M059J (cell line): ENCODE results near the gene XYLT2. TPM values are rescaled to one million over a fixed set of nuclear protein-coding genes. Genes with fewer than 3 reads are reported as not detected.

ENCODE experiments used
- DNase-seq: peaks from one replicate; pipeline ENCODE4 v3.0.0-alpha.2; 2012; ENCODE audit warnings: low read depth
- total RNA-seq: library from RNA; depleted of rRNA; stranded (reverse); fragments of >200 nt; shearing (Covaris generic); gene quantifications from 2 replicates; pipeline ENCODE4 v1.2.3, GENCODE V29; 2014

The XYLT2 gene
- total RNA-seq, 1 experiment from 2014 or later, result 37.4 TPM

- DNase-seq, result peak; percentile 45
Measured at GRCh38 chr17:50363217-50364060, 17.5 kb downstream of the XYLT2 start.

GRCh38 chr17:50364061-50364458 lies 18.1 kb downstream of the XYLT2 start:
- DNase-seq, result no peak

DNA sequence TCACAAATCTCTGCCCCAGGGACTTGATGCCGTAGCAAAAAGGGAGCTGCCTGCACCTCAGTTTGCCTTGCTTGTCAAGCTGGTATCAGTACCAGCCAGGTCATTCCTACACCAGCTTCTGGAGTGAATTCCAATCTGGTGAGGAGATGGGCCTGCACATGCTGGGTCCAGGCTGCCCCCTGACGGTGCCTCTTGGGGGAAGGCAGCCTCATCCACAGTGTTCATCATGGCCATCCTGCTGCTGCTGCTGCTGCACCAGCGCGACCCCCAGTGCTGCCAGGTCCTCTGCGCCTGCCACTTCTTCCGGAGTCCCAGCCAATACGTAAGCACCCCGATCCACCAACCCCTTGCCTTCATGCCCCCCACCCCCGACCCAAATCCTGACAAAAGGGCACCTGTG lies 18.8 kb downstream of the XYLT2 start:
- DNase-seq, result peak; percentile 41

- no peak for DNase-seq
Measured at GRCh38 chr17:50365165-50365564, 19.2 kb downstream of the XYLT2 start.

GRCh38 chr17:50365649-50366393 lies 19.9 kb downstream of the XYLT2 start:
- DNase-seq, result no peak

GRCh38 chr17:50367401-50367800 lies 21.5 kb downstream of the XYLT2 start:
- DNase-seq, result no peak

DNA sequence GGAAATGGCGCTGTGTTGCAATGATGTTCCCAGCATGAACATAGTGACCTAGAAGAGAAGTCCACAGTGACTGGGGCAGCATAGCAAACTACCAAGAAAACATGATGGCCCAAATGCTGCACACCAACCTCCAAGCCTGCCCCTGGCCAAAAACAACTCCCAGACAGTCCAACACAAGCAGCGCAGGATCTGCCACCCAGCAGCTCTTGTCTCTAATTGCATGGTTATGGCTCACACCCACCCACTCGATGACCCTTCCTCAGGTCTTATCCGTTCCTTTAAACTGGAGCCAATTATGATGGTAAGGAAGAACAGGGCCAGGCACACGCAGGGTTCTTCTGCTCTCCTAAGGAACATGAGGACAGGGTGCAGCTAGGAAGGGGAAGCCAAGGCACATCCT lies 24.1 kb downstream of the XYLT2 start:
- no peak for DNase-seq

GRCh38 chr17:50371526-50371925 lies 25.6 kb downstream of the XYLT2 start:
- no peak for DNase-seq

DNA sequence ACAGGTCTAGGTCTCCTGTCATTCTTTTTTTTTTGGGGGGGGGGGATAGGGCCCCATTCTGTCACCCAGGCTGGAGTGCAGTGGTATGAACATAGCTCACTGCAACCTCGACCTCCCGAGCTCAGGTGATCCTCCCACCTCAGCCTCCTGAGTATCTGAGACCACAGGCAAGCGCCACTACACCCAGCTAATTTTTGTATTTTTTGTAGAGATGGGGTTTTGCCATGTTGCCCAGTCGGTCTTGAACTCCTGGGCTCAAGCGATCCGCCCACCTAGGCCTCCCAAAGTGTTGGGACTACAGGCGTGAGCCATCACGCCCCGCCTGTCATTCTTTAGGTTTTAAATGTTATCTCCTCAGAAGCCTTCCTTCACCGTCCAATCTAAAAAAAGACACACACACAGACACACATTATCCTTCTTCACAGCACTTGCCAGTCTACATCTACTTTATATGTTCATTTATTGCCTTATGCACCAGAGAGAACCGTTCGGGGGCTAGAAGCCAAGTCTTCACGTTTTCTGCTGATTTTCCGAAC lies 26.4 kb downstream of the XYLT2 start:
- no peak for DNase-seq

DNA sequence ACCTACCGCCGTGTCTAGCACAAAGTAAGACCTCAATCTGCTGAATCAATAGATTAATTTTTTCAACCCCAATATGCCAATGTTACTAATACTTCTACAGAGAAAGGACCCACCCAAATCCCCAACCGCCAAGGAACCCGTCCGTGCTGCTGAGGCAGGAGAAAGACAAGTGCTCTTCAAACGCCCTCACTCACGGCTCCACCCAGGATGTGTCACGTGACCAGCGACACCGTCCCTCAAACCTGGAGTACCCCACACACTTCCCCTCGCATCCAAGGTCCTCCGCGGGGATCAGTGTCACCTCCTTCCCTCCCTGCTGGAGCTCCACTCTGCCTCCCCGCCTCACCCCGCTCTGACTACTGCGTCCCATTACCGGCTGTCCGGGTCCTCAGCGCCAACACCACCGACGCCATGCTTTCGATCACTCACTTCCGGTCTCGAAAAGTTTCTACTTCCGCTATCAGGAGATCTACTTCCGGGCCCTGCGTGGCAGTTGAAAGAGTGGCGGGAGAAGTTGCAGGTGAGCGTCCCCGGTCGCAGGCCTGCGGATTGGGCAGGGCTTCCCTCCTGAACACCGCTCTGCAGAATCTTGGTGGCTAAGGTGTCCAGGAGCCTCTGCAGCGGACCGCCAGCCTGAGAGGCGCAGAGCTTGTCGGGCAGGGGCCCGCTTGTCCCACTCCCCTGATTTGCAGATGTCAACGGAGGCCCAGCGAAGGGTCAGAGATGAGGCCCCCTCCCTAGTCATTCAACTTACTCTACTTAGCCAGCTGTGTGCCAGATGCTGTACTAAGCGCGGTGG lies 27.0 kb downstream of the XYLT2 start, which contains the start of the genes EME1 and MRPL27:
Gene EME1, plus strand, starts transcription at position 472 of the 799 bp plus-strand sequence. CDS start 1,980 bp downstream, outside the sequence.
Gene MRPL27, minus strand, starts transcription at position 427 of the 799 bp plus-strand sequence. Its CDS starts 14 bp downstream, at position 413.
- DNase-seq, result peak; percentile 88

DNA sequence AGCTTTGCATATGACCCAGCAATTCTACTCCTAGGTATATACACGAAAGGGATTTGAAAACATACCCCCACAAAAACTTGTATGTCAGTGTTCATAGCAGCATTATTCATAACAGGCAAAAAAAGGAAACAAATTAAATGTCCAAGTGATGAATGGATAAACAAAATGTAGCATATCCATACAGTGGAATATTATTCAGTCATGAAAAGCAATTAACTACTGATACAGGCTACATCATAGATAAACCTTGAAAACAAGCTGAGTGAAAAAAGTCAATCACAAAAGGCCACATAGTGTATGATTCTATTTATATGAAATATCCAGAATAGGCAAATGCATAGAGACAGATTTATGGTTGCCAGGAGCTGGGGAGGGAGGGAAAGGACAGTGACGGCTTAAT lies 27.8 kb downstream of the XYLT2 start:
- DNase-seq, result no peak

DNA sequence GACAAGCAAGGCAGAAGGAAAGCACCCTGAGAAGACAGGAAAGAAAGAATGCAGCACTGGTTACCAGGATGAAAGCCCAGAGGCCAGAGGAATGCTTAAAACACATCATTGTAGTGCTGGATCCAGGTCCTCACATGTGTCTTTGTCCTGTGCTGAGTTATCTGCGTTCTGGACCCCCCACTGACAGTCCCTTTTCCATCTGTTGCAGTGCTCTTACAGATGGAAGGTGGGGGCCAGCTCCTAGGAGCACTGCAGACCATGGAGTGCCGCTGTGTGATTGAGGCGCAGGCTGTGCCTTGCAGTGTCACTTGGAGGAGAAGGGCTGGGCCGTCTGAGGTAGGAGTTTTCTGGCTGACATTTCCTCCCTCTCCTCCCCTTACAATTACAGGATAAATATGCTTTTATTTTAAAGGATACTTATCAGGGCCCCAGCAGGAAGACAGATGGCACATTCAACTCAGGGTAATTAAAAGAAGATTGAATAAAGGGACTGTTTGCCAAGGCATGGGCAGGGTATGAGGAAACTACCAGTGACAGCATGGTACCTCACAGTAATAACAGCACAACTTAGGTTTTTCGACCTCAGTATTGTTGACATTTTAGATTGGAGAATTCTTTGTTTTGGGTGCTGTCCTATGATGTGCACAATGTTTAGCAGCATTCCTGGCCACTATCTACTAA lies 30.1 kb downstream of the XYLT2 start:
- no peak for DNase-seq

- DNase-seq, result no peak
Measured at GRCh38 chr17:50379351-50380132, 33.6 kb downstream of the XYLT2 start.

DNA sequence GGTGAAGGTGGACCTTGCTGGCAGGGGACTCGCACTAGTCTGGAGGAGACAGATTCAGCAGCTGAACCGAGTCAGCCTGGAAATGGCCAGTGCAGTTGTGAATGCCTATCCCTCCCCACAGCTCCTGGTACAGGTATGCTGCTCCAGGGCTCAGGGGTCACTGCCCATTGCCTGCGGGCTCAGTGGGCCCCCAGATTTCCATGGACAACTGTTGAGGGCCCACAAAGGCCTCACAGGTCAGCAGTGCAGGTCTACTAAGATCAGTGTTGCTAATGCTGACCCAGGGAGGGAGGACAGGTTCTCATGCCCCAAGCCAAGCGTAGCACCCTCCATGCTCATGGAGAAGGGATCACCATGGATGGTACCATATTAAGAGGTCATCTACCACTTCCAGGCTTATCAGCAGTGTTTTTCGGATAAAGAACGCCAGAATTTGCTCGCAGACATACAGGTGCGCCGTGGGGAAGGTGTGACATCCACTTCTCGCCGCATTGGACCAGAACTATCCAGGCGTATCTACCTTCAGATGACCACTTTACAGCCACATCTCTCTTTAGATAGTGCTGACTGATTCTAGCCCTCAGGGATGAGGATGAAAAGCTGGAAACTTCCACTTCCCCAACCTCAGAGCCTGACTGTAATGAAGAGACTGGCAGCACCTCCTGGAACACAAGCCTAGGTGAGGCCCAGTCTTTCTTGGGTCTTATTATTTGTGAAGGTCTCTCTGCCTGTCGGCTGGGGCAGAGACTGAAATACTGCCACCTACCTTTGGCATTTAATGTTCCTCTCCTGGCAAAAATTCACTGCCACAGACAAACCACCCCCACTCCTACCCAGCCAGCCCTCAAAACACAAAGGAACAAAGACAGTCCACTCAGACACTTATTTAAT lies 34.7 kb downstream of the XYLT2 start:
- DNase-seq, result peak; percentile 31

GRCh38 chr17:50381260-50381815 lies 35.4 kb downstream of the XYLT2 start:
- no peak for DNase-seq

DNA sequence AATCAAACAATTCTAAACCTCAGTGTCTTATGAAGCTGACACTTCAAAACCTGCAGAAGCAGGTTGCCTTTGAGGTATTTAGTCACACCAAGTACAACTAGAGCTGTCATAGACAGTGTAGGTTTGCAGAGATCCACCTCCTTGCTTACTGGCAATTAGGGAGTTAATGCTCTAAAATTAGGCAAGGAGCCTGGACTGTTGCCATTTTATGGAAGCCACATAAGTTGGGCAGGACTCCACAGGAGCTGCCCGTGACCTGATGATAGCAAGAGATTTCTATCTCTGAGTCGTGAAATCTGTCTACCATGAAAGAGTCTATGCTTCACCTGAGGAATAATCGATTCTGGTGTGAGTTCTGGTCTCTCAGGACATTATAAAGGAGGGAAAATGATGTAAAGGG lies 36.0 kb downstream of the XYLT2 start:
- peak; percentile 48 for DNase-seq

DNA sequence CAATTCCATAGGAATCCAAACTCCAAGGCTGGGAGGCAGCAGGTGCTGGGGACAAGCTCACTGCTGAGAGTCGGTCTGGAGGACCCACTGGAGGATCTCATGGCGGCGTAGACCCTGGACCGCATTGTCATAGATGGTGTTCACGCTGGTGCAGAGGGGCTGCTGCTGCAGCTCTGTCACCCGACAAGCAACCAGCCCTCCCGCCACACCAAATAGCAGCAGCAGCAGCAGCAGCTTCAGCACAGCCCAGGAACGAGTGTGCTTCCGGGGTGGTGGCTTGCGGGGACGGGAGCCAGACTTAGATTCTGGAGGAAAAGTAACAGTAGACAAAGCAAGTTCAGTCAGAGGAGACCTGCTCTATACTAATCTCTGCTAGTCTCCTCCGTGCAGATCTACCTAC lies 37.0 kb downstream of the XYLT2 start:
- DNase-seq, result no peak

DNA sequence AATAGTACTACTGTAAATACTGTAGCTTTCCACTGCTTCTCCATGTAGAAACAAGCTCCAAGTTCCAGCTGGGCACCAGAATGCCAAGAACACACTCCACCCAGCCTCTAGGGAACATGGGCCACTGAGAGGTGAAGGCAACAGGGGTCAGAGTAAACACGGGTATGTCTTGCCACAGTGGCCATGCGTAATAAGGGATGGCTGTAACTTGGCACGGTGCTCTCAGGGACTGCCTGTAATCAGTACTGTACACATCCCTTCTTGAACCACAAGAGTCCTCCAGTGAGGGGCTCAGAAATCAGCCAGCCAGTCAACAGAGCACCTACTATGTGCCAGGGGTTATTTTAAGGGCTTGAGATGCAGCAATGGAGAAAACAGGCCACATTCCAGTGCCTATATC lies 40.6 kb downstream of the XYLT2 start:
- DNase-seq, result no peak

- DNase-seq, result no peak
Measured at GRCh38 chr17:50388728-50389127, 42.8 kb downstream of the XYLT2 start.
